ENCODE data around the gene PHF2.

The PHF2 gene

DNA sequence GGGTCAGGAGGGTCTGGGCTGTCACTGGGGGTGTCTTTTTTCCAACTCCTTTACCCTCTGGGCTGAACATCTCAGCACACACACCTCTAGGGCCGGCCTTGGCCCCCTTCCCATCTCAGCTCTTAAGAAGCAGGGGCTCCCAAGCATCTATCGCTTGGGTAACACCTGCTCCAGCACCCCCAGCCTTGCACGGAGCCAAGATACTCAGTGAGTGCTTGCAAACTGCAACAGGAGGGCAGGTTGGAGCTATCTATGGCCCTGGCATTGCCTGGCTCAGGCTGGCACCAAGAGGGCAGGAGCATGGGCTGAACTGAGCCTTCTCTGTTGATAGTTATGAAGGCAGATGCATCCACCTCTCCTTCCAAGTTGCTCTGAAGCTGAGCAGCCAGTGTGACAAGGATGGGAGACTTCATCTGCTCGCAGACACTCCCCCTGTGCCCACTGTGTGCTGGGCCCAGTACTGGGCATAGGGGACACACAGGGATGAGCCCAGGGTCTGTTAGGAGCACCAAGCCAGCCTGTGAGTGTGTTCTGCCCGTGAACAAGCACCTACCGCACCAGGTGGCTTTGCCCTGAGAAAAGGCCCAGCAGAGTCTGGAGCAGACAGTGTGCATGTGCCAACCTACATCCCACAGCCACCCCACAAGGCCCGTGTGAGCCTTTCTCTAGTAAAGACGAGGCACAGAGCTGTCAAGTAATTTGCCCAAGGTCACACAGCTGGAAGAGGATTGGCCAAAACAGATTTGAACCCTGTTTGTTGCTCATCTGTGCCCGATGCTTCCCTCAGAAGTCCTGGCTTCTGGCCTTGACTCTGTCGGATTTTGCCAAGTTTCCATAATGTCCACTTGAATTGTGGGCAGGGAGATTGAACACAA is 58.2 kb downstream of the PHF2 start:
- DNase-seq: no peak

DNA sequence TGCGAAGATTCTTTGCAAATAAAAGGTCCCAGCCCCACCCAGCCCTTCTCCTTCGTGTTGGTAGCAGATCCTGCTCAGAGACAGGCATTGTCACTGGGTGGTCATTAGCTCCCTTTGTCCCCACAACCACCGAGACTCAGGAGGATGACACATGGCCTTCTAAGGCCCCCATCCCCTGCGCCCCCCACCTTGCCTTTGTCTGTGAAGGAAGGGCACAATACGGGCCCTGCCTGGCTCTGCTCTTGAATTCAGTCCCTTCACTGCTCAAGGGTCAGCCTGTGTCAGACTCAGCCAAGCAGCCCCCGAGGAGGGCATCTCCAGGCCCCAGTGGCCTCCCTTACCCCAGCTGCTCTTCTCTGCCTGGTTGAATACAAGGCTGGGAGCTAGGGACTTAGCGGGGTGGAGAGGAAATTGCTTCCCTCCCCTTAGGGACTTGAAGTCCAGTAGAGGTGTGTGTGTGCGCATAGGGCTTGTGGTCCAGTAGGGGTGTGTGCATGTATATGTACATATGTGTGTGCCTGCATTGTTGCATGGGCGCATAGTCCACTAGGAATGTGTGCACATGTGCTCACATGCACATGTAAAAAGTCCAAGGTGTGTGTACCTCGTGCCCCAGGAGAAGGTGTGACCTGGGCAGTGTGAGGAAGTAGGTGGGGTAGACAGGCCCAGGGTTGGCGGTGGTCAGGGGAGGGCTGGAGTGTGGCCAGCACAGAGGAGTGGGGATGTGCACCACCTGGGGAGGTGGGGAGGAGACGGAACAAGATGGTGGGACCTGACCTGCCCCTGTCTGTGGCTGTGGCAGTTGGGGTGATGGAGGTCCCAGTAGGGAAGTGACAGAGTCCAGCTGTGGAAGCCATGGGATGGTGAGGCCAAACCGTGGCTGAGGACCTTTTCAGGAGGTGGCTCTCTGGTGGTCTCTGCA is 59.1 kb downstream of the PHF2 start:
- DNase-seq: no peak

DNA sequence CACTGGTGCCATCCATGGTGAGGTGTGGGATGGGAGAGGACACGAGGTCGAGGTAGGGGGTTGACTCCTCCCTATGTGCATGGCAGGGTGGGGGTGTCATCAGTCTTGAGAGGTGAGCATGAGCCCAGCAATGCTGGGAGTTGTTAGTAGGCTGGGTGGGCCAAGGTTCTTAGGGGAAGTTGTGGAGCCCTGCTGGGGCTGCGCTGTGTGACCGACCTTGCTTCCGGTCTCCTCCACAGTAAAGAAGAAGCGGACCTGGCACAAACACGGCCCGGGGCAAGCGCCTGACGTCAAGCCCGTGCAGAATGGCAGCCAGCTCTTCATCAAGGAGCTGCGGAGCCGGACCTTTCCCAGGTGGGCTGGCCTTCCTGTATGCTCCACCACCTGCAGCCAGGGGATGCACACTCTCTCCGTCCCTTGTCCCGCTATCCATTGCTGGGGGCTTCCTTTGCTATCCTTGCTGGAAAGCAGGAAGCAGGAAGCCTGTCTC is 59.8 kb downstream of the PHF2 start:
- DNase-seq: no peak

GRCh38 chr9:93636667-93637066 is 60.3 kb downstream of the PHF2 start:
- DNase-seq: no peak

DNA sequence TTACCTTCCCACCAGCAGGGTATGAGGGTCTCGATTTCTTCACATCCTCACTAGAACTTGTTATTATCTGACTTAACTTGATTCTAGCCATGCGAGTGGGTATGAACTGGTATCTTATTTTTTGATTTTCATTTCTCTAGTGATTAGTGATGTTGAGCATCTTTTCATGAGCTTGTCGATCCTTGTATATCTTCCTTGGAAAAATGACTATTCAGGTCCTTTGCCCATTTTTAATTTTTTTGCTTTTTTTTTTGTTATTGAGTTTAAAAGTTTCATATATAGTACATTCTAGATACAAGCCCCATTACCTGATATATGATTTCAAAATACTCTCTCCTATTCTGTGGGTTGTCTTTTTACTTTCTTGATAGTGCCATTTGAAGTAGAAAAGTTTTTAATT is 61.5 kb downstream of the PHF2 start:
- DNase-seq: no peak

- DNase-seq: no peak
Observed at GRCh38 chr9:93640027-93640426, 63.6 kb downstream of the PHF2 start.

DNA sequence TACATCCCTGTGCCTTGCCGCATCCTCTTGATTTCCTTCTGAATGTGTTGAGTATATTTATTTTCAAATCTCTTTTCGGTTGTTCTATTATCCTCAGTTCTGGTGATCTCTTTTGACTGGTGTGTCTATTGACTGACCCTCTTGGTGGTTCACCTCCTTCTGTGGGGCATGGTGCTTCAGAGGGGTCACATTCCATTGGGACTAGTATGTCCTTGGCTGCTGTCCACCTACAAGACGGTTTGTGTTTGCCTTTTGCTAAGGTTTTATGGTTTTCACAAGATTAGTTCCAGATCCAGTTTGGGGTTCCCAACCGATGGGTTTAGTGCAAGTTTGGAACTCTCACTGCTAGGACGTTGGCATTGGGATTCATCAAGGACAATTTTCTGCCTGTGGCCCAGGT is 66.6 kb downstream of the PHF2 start:
- DNase-seq: no peak

DNA sequence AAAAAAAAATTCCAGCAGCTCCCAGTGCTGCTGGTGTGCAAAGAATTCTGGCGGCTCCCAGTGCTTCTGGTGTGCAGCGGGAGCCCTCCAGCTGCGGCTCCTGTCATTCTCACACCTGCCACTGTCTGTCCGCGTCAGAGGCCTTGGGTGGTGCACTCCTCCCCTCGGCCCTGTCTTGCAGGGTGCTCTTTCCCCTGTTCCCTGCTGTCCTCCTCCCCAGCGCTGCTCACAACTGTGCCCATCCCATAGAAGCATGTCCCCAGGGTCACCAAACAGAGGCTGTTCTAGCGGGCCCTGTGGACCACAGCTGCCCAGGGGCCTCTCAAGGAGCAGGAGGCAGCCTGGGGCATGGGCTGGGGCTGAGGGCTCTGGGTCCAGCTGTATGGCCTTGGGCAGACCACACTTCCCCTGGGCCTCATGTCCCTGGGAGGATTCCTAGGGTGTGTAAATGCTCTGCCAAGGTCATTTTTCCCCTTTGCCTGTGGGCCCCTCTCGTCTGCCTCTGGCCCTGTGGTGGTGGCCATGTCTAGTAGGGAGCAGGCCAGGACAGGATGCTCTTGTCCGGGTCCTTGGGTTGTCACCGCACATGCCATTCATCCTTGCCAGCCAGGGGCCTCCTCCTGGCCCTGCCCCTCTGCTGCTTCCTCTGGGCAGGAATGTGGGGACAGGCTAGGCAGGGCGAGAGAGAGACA is 68.2 kb downstream of the PHF2 start:
- DNase-seq: no peak

GRCh38 chr9:93645149-93645889 is 68.9 kb downstream of the PHF2 start:
- DNase-seq: no peak

DNA sequence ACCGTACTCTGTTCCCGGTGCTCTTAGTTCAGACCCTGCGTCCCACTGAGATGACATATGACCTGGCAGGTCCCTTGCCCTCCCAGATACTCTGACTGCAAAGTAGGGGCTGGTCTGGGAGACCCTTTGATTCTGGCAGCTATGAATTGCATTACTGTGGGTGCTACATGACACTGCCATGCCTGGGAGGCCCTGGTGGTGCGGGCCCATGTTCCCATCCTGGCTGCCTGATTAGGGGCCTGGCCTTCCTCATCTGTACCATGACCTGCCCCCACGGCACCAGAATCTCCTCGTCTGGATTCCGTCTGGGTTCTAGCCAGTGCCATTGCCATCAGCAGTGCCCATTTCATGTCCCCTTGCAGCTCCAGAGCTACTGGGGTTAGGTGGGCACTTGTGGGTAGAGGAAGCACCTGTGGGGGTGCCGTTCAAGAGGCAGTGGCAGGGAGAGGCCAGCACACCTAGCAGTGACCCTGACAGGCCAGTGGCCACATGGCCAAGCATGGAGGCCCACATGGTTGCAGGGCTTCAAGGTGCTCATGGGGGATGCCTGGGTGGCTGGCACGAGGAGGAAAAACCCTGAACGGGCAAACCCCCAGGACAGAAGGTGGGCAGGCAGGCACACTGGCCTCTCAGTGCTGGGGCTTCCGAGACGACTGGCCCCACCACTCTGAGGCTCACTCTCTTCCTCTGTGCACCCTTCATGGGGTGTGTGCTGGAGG is 69.7 kb downstream of the PHF2 start:
- no peak for DNase-seq

DNA sequence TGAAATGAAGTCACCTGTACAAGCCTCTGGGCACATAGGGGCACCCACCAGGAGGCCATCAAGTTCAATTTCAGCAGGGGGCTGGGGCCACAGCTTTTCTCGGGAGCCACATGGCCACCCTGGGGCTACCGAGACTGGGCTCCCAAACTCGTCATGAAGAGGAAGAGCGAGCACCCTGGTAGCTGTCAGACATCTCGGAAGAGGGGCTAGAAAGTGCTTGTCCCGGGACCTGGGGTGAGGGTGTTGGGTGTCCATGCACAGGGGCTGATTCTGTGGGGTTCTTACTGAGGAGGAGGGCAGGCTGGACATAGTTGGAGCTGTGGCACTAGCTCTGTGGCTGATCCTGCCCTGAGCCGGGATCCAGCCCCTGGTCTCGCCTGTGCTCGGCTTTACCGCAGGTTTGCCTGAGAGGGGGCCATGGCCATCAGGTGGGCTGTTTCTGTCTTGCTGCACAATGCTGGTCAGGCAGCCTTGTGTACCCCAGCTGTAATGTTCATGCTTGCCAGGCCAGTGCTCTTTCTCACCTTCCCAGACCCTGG is 70.3 kb downstream of the PHF2 start:
- DNase-seq: no peak

DNA sequence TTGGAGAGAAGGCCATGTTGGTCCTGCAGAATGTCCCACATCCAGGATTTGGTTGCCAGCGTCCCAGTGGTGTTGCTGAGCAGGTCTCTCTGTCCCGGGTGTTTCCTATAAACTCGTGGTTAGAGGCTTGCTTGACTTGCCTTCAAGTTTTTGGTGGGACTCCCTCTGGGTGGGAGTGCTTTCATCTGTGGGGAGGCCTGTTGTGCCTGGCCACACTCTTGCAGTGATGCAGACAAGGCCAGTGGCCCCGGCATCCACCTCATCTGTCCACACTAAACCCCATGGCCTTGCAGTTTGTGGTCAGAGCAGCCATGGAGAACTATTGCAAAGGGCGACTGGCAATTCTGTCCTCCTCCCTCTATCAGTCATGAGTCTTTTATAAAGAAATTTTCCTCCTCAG is 71.8 kb downstream of the PHF2 start:
- no peak for DNase-seq

GRCh38 chr9:93648836-93649235 is 72.5 kb downstream of the PHF2 start:
- no peak for DNase-seq

- no peak for DNase-seq
Observed at GRCh38 chr9:93649610-93650261, 73.4 kb downstream of the PHF2 start.

DNA sequence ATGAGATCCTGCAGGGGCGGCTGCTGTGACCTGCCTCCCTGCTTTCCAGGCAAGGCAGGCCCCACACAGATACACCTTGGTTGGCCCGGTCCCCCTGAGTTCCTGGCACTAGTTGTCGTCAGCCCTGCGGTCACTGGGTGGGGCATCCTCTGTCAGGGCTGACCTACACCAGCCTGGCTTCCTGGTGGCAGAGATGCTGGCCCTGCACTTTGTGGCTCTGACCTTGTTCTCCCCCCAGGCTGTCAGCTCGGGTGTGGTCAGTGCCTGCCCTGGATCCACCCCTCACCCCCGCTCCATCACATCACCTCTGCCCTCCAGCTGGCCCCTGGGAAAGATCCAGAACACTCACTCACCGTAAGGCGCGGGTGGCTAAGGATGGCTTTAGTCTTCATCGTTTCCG is 74.1 kb downstream of the PHF2 start:
- DNase-seq: no peak

DNA sequence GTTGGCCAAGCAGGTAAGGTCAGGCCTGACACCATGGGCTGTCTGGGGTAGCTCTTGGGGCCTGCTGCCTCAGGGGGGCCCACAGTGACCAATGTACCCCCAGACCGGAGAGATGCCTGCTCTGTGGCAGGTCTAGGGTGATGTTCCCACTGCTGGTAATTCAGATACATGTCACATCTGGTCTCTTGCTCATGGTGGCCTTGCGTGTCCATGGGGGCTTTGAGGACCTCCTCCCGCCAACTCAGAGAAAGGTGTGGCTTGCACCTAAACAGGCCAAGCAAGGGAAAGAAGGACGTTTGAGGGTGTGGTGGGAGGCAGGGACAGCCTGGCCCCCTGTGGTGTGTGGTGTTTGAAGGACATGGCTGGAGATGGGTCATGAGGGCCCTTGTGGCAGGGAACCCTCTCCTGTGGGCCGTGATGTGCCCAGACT is 75.2 kb downstream of the PHF2 start:
- no peak for DNase-seq

DNA sequence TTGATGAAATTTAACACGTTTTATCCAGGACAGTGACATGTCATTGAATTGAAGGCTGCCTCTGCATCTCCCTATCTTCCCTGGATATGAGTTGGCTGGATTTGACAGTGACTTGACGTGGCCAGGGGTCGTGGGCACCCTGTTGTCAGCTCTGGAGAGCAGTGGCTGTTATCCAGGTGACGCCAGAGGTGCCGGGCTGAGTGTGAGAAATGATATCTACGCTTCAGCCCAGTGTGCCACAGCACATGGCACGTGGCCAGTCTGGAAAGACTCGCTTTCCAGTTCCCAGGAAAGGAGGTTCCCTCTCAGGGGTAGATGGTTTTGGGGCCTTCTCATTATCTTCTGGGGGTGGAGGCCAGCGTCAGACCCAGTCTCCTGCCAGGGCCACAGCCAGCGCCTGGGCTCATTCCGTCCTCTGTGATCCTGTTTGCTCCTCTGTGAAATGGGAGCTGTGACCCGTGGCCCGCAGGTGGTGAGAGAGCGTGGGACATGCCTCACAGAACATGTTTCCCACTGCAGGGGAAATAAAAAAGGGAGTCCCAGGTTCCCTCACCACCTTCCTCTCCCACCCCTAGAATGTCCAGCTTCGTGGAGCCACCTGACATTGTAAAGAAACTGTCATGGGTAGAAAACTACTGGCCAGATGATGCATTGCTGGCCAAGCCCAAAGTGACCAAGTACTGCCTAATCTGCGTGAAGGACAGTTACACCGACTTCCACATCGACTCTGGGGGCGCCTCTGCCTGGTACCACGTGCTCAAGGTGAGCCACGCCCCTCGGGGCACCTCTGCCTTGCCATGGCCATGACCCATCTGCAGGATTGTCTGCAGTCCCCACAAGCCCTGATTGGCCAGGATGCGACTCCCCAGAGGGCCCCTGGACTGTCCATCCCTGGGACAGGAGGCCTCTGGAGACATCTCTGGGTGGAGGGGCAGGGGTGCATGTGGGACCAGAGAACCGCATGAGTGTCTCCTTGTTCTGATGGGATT is 76.5 kb downstream of the PHF2 start:
- no peak for DNase-seq

DNA sequence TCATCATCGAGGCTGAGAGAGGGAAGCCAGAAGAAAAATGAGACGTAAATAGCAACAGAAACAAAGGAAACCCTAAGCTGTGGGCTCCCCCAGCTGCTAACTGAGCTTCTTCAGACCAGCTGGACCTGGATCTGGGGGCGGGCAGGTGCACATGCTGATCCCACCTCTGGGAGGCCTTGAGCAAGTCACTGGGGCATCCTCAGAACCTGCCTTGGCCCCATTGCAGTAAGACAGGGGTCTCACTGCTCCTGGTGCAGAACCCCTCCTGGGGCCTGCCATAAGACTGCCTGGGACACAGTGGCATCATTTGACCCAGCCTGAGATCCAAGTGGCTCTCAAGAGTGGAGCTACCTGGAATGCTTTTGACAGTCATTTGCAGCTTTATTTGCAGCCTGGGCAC is 77.4 kb downstream of the PHF2 start:
- no peak for DNase-seq

GRCh38 chr9:93654351-93654961 is 78.1 kb downstream of the PHF2 start:
- DNase-seq: no peak
